Tibial artery (tissue), 4 donors: ENCODE measurements around the gene NXPH2.

ENCODE experiments used
- DNase-seq, 2 donors: peaks; one replicate each; pipeline ENCODE4 v3.0.0-alpha.2; 2019
- H3K27ac ChIP-seq, 2 donors: fragments of 200-600 bp; sonication (generic) in 1 of 2; 1 replicate in 1 of 2; 2 replicates in 1 of 2; pipeline ENCODE4 v1.5.1; 2018 to 2019; ENCODE audit warnings: mild to moderate bottlenecking in 1 of 2
- H3K27me3 ChIP-seq, 2 donors: fragments of 200-600 bp; sonication (generic) in 1 of 2; one replicate each; pipeline versions ENCODE4 v1.5.1 to v1.6.0; 2016 to 2019
- H3K36me3 ChIP-seq, 3 donors: fragments of 200-600 bp; sonication (generic) in 2 of 3; one replicate each; pipeline ENCODE4 v1.5.1; 2016 to 2019; ENCODE audit warnings: mild to moderate bottlenecking in 2 of 3
- H3K4me1 ChIP-seq, 4 donors: fragments of 200-600 bp; sonication (generic) in 2 of 4; 1 replicate in 3 of 4; 2 replicates in 1 of 4; pipeline ENCODE4 v1.5.1; 2016 to 2019
- H3K4me3 ChIP-seq, 2 donors: fragments of 200-600 bp; sonication (generic) in 1 of 2; 1 replicate in 1 of 2; 2 replicates in 1 of 2; pipeline ENCODE4 v1.5.1; 2018 to 2019; ENCODE audit warnings: mild to moderate bottlenecking in 2 of 2
- H3K9me3 ChIP-seq, 3 donors: fragments of 200-600 bp; sonication (generic) in 1 of 3; one replicate each; pipeline ENCODE4 v1.5.1; 2016 to 2019
- CTCF ChIP-seq, 2 experiments: fragments of 200-600 bp in 1 of 2; fragments of 450-650 bp in 1 of 2; IDR thresholded peaks; one replicate each; pipeline ENCODE4 v1.5.1; 2017 to 2019; ENCODE audit warnings: antibody characterized with exemption in 2 of 2, mild to moderate bottlenecking in 1 of 2, moderate library complexity in 1 of 2
- intact Hi-C: fragments of 100-400 bp; cut with DNase I; formaldehyde crosslinking; loops from one replicate; pipeline ENCODE4 v1.15.0; 2023; ENCODE audit warnings: low total_unique reads

Gene NXPH2

GRCh38 chr2:138698428-138698827, 81.8 kb downstream of the NXPH2 start:
- DNase-seq = no peak
- H3K36me3 ChIP-seq = no peaks in the 10 kb centered on the region
- no peak overlapping the region for H3K4me3 ChIP-seq
- H3K27me3 ChIP-seq = no peaks in the 10 kb centered on the region
- intact Hi-C loops = no loop called here
- no peak for TF ChIP-seq CTCF (IDR thresholded peaks at IDR 0.05)
- H3K4me1 ChIP-seq = no peaks in the 10 kb centered on the region
- H3K9me3 ChIP-seq = no peaks in the 10 kb centered on the region
- no peak overlapping the region for H3K27ac ChIP-seq

DNA sequence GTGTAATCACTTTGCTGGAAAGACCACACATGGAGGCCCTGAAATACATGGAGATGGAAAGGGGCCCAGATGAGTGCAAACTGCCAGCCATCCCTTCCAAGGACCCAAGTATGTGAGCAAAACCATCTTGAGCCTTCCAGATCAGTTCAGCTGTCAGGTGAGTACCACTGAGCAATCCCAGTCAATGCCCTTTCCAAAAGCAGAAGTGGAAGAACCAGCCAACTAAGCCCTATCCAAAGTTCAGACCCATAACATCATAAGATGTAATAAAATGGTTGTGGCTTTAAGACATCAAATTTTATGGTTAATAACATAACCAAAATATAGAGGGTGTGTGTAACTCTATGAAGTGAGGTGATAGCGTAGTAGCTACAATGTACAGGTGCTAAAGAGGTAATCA, 88.5 kb downstream of the NXPH2 start:
- no peak for DNase-seq
- Histone ChIP-seq H3K27me3 (no peaks in the 10 kb centered on the region), H3K9me3 (no peaks in the 10 kb centered on the region), H3K27ac (no peak overlapping the region), H3K36me3 (no peaks in the 10 kb centered on the region), H3K4me3 (no peak overlapping the region), H3K4me1 (no peaks in the 10 kb centered on the region)
- intact Hi-C loops = no loop called here
- TF ChIP-seq CTCF (IDR thresholded peaks at IDR 0.05) = no peak

DNA sequence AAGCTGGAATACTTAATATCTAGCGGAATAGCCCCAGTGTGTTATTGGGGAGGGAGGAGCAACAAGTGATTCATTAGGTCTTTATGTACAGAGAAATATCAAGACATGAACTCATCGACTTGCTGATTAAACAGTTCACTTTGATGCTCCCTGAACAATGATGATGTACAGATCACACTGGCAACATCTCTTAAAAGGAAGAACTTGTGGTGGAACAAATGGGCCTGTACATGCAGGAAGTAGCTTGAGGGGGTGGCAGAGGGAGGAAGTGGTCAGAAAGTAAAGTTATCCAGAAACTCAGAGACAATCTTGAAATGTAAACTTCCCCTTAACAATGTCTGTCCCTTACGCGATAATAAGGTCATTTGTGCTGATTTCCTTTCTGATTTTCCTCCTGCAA, 90.5 kb downstream of the NXPH2 start:
- Histone ChIP-seq H3K9me3 (no peaks in the 10 kb centered on the region), H3K27me3 (no peaks in the 10 kb centered on the region), H3K4me1 (no peaks in the 10 kb centered on the region), H3K4me3 (no peak overlapping the region), H3K27ac (no peak overlapping the region), H3K36me3 (no peaks in the 10 kb centered on the region)
- intact Hi-C loops = no loop called here
- DNase-seq = no peak
- no peak for TF ChIP-seq CTCF (IDR thresholded peaks at IDR 0.05)

DNA sequence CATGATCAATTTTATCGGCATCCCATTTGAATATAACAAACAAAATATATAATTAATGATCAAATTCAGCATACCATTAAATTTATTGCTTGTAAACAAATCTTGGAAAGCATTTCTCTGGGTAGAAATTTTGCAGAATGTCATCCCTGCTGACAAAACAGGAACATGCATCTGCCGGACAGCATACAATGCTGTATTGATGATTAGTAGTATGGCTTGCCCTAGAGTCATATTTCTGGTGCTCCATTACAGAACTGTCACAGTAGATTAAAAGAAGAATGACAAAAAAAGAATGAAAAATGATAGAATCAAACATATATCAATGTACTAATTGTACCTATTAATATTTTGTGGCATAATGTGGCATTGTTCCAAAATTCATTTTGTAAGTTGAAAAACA, 98.0 kb downstream of the NXPH2 start:
- Histone ChIP-seq H3K27ac (no peak overlapping the region), H3K36me3 (no peaks in the 10 kb centered on the region), H3K9me3 (no peaks in the 10 kb centered on the region), H3K4me3 (no peak overlapping the region), H3K4me1 (no peaks in the 10 kb centered on the region), H3K27me3 (no peaks in the 10 kb centered on the region)
- no peak for DNase-seq
- intact Hi-C loops = no loop called here
- TF ChIP-seq CTCF (IDR thresholded peaks at IDR 0.05) = no peak

DNA sequence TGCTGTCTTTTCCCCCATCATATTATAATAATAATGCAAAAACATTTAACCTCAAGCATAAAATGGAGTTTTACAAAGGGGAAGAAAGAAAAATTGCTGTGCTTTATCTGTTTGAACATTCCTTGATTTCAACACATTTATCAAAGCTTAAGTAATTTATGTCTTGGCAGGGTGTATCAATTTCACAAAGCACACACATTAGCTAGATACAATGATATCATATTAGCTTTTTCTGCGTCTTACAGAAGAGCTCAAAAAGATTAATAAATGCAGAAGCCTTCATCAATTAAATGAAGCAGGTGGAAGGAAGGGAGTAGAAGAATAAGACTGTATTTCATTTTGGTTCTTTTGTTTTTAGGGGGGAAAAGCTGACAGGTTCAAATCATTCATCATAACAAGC, 103.0 kb downstream of the NXPH2 start:
- intact Hi-C loops = no loop called here
- DNase-seq = no peak

More for the DNA sequence above, 103.0 kb downstream of the NXPH2 start:
- Histone ChIP-seq H3K36me3 (no peaks in the 10 kb centered on the region), H3K27ac (no peak overlapping the region), H3K4me1 (no peaks in the 10 kb centered on the region), H3K4me3 (no peak overlapping the region), H3K27me3 (no peaks in the 10 kb centered on the region), H3K9me3 (no peaks in the 10 kb centered on the region)
- TF ChIP-seq CTCF (IDR thresholded peaks at IDR 0.05) = no peak
